Esophagus muscularis mucosa (tissue), 4 donors: ENCODE measurements around the gene CAMK1D. TPM values are rescaled to one million over a fixed set of nuclear protein-coding genes. Genes with fewer than 3 reads are reported as not detected.

Source experiments
- DNase-seq: peaks from one replicate; pipeline ENCODE4 v3.0.0-alpha.2; 2017; ENCODE audit errors: extremely low spot score
- H3K27ac ChIP-seq, 4 donors: fragments of 200-600 bp; sonication (generic); replicated peaks in 1 of 4; 1 replicate in 3 of 4; 2 replicates in 1 of 4; pipeline ENCODE4 v1.5.1; 2016 to 2019; ENCODE audit warnings: mild to moderate bottlenecking in 1 of 4
- H3K27me3 ChIP-seq, 4 donors: fragments of 200-600 bp; sonication (generic); one replicate each; pipeline versions ENCODE4 v1.5.1 to v1.6.0; 2016 to 2019
- H3K36me3 ChIP-seq, 4 donors: fragments of 200-600 bp; sonication (generic); one replicate each; pipeline ENCODE4 v1.5.1; 2016 to 2019
- H3K4me1 ChIP-seq, 4 donors: fragments of 200-600 bp; sonication (generic); one replicate each; pipeline ENCODE4 v1.5.1; 2016 to 2019
- H3K4me3 ChIP-seq, 4 donors: fragments of 200-600 bp; sonication (generic); 1 replicate in 2 of 4; 2 replicates in 2 of 4; pipeline ENCODE4 v1.5.1; 2016 to 2019; ENCODE audit warnings: mild to moderate bottlenecking in 4 of 4, moderate library complexity in 1 of 4
- H3K9me3 ChIP-seq, 4 donors: fragments of 200-600 bp; sonication (generic); 1 replicate in 3 of 4; 2 replicates in 1 of 4; pipeline ENCODE4 v1.5.1; 2016 to 2019
- EP300 ChIP-seq: sonication (generic); formaldehyde crosslinking; IDR thresholded peaks from one replicate; pipeline ENCODE4 v1.6.1; 2017; ENCODE audit warnings: antibody characterized with exemption
- POLR2A ChIP-seq: fragments of 450-650 bp; IDR thresholded peaks from one replicate; pipeline ENCODE4 v1.6.1; 2017; ENCODE audit warnings: antibody characterized with exemption, moderate library complexity, mild to moderate bottlenecking, low read depth
- POLR2AphosphoS5 ChIP-seq, 2 donors: sonication (generic); formaldehyde crosslinking; IDR thresholded peaks; one replicate each; pipeline ENCODE4 v1.6.1; 2017; ENCODE audit warnings: antibody characterized with exemption in 2 of 2
- WGBS: methylation state at CpG from one replicate; pipeline ENCODE4 v1.1.5; 2018; 5-methylcytosine and 5-hydroxymethylcytosine counted together
- intact Hi-C: fragments of 100-400 bp; cut with DNase I; formaldehyde crosslinking; loops from one replicate; pipeline ENCODE4 v1.15.1; 2023
- total RNA-seq, 4 donors: library from RNA; depleted of rRNA; stranded (reverse); fragments of >200 nt; gene quantifications; one replicate each; pipeline versions ENCODE4 v1.1.0 to v1.2.1, GENCODE V29; 2016
- TF ChIP-seq, protein P1 (sequence below), 3 experiments: fragments of 200-600 bp in 2 of 3; fragments of 450-650 bp in 1 of 3; sonication (generic) in 2 of 3; IDR thresholded peaks; one replicate each; pipeline ENCODE4 v1.5.1; 2017 to 2019; ENCODE audit warnings: antibody characterized with exemption in 3 of 3, mild to moderate bottlenecking in 2 of 3, moderate library complexity in 1 of 3

CAMK1D gene
- total RNA-seq, 4 donors from 2014 or later, result 8.4 to 15.4 (median 11.3) TPM

DNA sequence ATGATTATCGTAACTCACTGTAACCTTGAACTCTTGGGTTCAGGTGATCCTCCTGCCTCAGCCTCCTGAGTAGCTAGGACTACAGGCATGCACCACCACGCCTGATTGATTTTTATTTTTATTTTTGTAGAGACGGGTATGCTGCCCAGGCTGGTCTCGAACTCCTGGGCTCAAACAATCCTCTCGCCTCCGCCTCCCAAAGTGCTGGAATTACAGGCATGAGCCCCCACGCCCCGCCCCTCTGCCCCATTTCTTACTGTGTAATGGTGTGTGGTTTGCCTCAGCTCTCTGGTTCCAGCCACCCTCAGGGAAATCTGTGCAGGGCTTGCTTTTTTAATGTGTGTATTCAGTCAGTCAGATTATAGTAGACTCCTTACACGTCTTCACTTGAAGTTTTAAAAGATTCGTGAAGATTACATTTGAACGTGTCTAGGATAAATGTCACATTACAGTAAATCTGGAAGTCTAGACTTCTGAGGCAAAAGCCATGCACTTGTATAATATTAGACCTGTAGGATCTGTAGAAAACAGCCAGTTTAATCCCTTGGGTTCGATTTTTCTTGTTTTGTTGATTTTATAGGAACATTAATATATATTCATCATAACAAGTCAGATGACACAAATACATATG lies 276.2 kb downstream of the CAMK1D start:
- H3K36me3 ChIP-seq, result no peaks in the 10 kb centered on the region
- no peak for DNase-seq
- H3K9me3 ChIP-seq, result no peaks in the 10 kb centered on the region
- WGBS, result 70% methylated on average over 12 of the region's 12 CpGs
- no peak overlapping the region for H3K4me3 ChIP-seq
- TF ChIP-seq POLR2AphosphoS5 (IDR thresholded peaks at IDR 0.05) (no peak), POLR2A (no peak), EP300 (no peak)
- TF ChIP-seq, protein P1, sequence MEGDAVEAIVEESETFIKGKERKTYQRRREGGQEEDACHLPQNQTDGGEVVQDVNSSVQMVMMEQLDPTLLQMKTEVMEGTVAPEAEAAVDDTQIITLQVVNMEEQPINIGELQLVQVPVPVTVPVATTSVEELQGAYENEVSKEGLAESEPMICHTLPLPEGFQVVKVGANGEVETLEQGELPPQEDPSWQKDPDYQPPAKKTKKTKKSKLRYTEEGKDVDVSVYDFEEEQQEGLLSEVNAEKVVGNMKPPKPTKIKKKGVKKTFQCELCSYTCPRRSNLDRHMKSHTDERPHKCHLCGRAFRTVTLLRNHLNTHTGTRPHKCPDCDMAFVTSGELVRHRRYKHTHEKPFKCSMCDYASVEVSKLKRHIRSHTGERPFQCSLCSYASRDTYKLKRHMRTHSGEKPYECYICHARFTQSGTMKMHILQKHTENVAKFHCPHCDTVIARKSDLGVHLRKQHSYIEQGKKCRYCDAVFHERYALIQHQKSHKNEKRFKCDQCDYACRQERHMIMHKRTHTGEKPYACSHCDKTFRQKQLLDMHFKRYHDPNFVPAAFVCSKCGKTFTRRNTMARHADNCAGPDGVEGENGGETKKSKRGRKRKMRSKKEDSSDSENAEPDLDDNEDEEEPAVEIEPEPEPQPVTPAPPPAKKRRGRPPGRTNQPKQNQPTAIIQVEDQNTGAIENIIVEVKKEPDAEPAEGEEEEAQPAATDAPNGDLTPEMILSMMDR (IDR thresholded peaks at IDR 0.05), result no peak
- H3K27ac ChIP-seq, result no peak overlapping the region
- H3K27me3 ChIP-seq, result no peaks in the 10 kb centered on the region
- intact Hi-C loops, result no loop called here
- peaks cover 0 to 17% (median 0%) of the 10 kb centered on the region in 4 donors for H3K4me1 ChIP-seq

DNA sequence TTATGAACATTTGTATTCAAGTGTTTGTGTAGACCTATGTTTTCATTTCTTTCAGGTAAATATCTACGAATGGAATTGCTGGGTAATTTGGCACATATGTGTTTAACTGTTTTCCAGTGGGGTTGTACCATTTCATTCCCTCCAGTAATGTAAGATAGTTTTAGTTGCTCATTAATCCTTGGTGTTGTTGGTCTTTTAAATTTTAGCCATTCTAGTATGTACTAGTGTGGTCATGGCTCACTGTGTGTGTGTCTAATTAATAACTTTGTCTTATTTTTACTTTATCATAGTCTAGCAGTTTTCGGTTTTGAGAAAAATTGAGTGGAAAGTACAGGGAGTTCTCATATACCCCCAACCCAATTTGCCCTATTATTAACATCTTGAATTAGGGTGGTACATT lies 278.8 kb downstream of the CAMK1D start:
- Histone ChIP-seq H3K27ac (no peak overlapping the region), H3K4me3 (no peak overlapping the region), H3K4me1 (peaks cover 0 to 17% (median 3%) of the 10 kb centered on the region in 4 donors), H3K9me3 (peaks cover 0 to 6% (median 0%) of the 10 kb centered on the region in 4 donors), H3K36me3 (no peaks in the 10 kb centered on the region), H3K27me3 (no peaks in the 10 kb centered on the region)
- WGBS, result 95% methylated on average over 2 of the region's 2 CpGs
- intact Hi-C loops, result no loop called here
- TF ChIP-seq POLR2A (no peak), POLR2AphosphoS5 (IDR thresholded peaks at IDR 0.05) (no peak), EP300 (no peak)
- TF ChIP-seq, protein P1 (IDR thresholded peaks at IDR 0.05), result no peak
- no peak for DNase-seq

DNA sequence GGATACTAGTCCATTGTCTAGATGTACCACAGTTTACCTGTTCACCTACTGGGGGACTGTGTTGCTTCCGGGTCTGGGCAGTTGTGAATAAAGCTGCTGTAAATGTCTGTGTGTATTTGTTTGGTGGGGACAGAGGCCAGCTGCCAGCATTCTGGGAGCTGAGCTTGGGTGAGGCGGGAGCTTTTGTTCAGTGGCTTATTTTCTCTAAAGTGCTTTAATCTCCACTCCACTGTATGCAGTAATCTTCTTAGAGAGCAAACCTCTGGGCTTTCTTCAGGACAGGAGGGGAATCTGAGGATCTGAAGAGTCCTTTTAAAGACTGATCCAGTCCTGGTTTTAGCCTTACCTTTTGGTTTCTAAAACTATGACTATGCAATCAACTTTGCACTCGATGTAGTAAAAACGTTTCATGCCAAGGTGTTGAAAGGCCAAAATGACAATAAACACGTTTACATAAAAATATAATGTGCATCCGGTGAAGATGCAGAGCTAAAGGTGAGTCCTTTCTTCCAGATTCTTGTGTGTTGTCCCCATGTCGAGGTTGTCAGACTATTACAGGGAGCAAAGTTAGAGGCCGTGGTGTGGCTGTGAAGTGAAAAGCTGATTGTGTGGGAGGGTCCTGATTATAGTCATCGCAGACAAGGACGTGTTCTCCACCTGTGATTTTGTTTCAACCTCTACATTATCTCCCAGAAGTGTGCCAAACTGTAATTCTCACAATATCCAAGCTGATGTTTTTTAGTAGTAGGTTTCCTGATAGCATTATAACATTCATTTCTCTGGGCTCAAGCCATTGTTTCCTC lies 279.8 kb downstream of the CAMK1D start:
- Histone ChIP-seq H3K9me3 (peaks cover 0 to 6% (median 0%) of the 10 kb centered on the region in 4 donors), H3K4me1 (peaks cover 0 to 17% (median 3%) of the 10 kb centered on the region in 4 donors), H3K27ac (no peak overlapping the region), H3K4me3 (no peak overlapping the region), H3K27me3 (no peaks in the 10 kb centered on the region), H3K36me3 (no peaks in the 10 kb centered on the region)
- intact Hi-C loops, result no loop called here
- 61% methylated on average over 10 of the region's 10 CpGs for WGBS
- TF ChIP-seq POLR2AphosphoS5 (IDR thresholded peaks at IDR 0.05), result no peak
- no peak for TF ChIP-seq POLR2A
- TF ChIP-seq, protein P1 (IDR thresholded peaks at IDR 0.05), result no peak
- TF ChIP-seq EP300, result no peak
- no peak for DNase-seq

DNA sequence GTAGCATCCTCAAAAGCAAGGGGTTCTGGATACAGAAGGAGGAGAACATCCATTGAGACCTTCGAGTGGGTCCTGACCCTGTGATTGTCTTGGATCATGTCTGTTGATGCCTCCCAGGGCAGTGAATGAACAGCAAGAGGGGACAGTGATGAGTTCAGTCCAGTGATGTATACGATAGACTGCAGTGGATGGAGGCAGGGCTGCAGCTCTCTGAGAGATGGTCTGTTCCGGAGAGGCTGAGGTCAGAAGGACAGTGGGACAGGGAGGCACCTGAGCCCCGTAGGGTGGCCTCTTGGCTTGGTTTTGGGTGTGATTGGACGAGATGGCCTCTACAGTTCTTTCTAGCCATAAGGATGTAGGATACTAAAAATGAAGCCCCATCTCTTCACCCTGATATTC lies 280.4 kb downstream of the CAMK1D start:
- WGBS, result 78% methylated on average over 5 of the region's 5 CpGs
- intact Hi-C loops, result no loop called here

More for the DNA sequence above, 280.4 kb downstream of the CAMK1D start:
- H3K27me3 ChIP-seq, result no peaks in the 10 kb centered on the region
- peak; percentile 72 for DNase-seq
- no peak overlapping the region for H3K27ac ChIP-seq
- H3K4me3 ChIP-seq, result no peak overlapping the region
- peaks cover 0 to 6% (median 0%) of the 10 kb centered on the region in 4 donors for H3K9me3 ChIP-seq
- peaks cover 0 to 17% (median 3%) of the 10 kb centered on the region in 4 donors for H3K4me1 ChIP-seq
- no peaks in the 10 kb centered on the region for H3K36me3 ChIP-seq
- TF ChIP-seq POLR2AphosphoS5 (IDR thresholded peaks at IDR 0.05), result no peak
- no peak for TF ChIP-seq EP300
- TF ChIP-seq, protein P1 (IDR thresholded peaks at IDR 0.05), result no peak
- no peak for TF ChIP-seq POLR2A
